HCT116 (cell line): ENCODE measurements around the gene FHIT. TPM values are rescaled to one million over a fixed set of nuclear protein-coding genes. Genes with fewer than 3 reads are reported as not detected.

Experiments
- ATAC-seq: fragments of 200-7000 bp; cut with Tn5 transposase; 2 replicates; pipeline ENCODE4 v1.9.1; 2020; ENCODE audit warnings: mild to moderate bottlenecking, moderate library complexity
- BruUV-seq: library from RNA; stranded (reverse); fragments of 400-500 nt; replicated peaks from 2 replicates; lab custom pipeline; 2021; lab: Mats Ljungman, UMichigan
- CTCF ChIA-PET: fragments of 300-600 bp; sonication (Branson Sonifier 250); formaldehyde crosslinking; loops from one replicate; lab custom pipeline; 2021; ENCODE audit warnings: antibody characterized with exemption; lab: Charles Lee
- POLR2A ChIA-PET: fragments of 300-600, 350-600 bp; sonication (Branson Sonifier 250); formaldehyde crosslinking; loops from one replicate; lab custom pipeline; 2021; ENCODE audit warnings: antibody characterized with exemption; lab: Charles Lee
- RAD21 ChIA-PET, 2 experiments: fragments of 300-600 bp; sonication (Branson Sonifier 250); formaldehyde crosslinking; loops; one replicate each; lab custom pipeline; 2023; ENCODE audit warnings: low total read pairs in 2 of 2; ENCODE audit not compliant: uncharacterized antibody in 2 of 2, unreplicated experiment in 2 of 2, low non-redundant PET in 1 of 2; lab: Charles Lee
- DNase-seq: peaks from one replicate; pipeline ENCODE4 v3.0.0-alpha.2; 2010; ENCODE audit warnings: low read depth, low spot score
- H2AFZ ChIP-seq: fragments of 200-600 bp; shearing (Covaris generic), sonication (generic); 2 replicates; pipeline ENCODE4 v1.6.1; 2017; ENCODE audit warnings: low read depth, mixed run types, mixed read lengths, antibody characterized with exemption, low read length; ENCODE audit not compliant: poor library complexity, severe bottlenecking
- H3K27ac ChIP-seq: 2 replicates; pipeline ENCODE4 v1.5.1; 2012; ENCODE audit warnings: low read depth, low read length
- H3K27me3 ChIP-seq: fragments of 200-600 bp; sonication (generic); 2 replicates; pipeline ENCODE4 v1.6.1; 2016; ENCODE audit warnings: mixed run types, low read length, mixed read lengths; ENCODE audit not compliant: insufficient read depth
- H3K36me3 ChIP-seq, 2 experiments: fragments of 200-500 bp in 1 of 2; fragments of 200-600 bp in 1 of 2; sonication (Bioruptor generic) in 1 of 2; sonication (generic) in 1 of 2; 2 replicates each; pipeline versions ENCODE4 v1.5.1 to v1.6.1; 2014 to 2016; ENCODE audit warnings: low read length in 2 of 2, inconsistent platforms in 1 of 2, mixed read lengths in 1 of 2, mixed run types in 1 of 2; ENCODE audit not compliant: insufficient read depth in 2 of 2, control insufficient read depth in 1 of 2
- H3K4me1 ChIP-seq, 2 experiments: fragments of 200-600 bp in 1 of 2; sonication (generic) in 1 of 2; 2 replicates each; pipeline versions ENCODE4 v1.5.1 to v1.6.1; 2012 to 2017; ENCODE audit warnings: low read length in 2 of 2, inconsistent platforms in 1 of 2, mild to moderate bottlenecking in 1 of 2, mixed read lengths in 1 of 2, mixed run types in 1 of 2, moderate library complexity in 1 of 2; ENCODE audit not compliant: insufficient read depth in 2 of 2, control insufficient read depth in 1 of 2
- H3K4me2 ChIP-seq: fragments of 200-600 bp; sonication (generic); 2 replicates; pipeline ENCODE4 v1.6.1; 2017; ENCODE audit warnings: mixed run types, low read length, mixed read lengths
- H3K4me3 ChIP-seq, 2 experiments: fragments of 200-600 bp in 1 of 2; sonication (generic) in 1 of 2; replicated peaks in 1 of 2; 2 replicates each; pipeline ENCODE4 v1.5.1; 2011 to 2016; ENCODE audit warnings: low read length in 2 of 2, control low read depth in 1 of 2, low read depth in 1 of 2, mild to moderate bottlenecking in 1 of 2, mixed read lengths in 1 of 2, mixed run types in 1 of 2
- H3K79me2 ChIP-seq: fragments of 200-600 bp; sonication (generic); 2 replicates; pipeline ENCODE4 v1.6.1; 2017; ENCODE audit warnings: mild to moderate bottlenecking, mixed run types, low read length, moderate library complexity, mixed read lengths; ENCODE audit not compliant: insufficient read depth
- H3K9ac ChIP-seq: fragments of 200-600 bp; sonication (generic); 2 replicates; pipeline ENCODE4 v1.6.1; 2016; ENCODE audit warnings: low read length, mixed read lengths
- H3K9me2 ChIP-seq: fragments of 200-600 bp; sonication (generic), shearing (Covaris generic); 2 replicates; pipeline ENCODE4 v1.6.1; 2017; ENCODE audit warnings: mixed run types, mild to moderate bottlenecking, moderate library complexity; ENCODE audit not compliant: insufficient read depth
- H3K9me3 ChIP-seq, 2 experiments: fragments of 200-500 bp in 1 of 2; fragments of 200-600 bp in 1 of 2; sonication (Bioruptor generic) in 1 of 2; sonication (generic) in 1 of 2; 2 replicates each; pipeline ENCODE4 v1.6.1; 2014 to 2017; ENCODE audit warnings: low read length in 2 of 2, mixed read lengths in 2 of 2, inconsistent platforms in 1 of 2, low read depth in 1 of 2, mild to moderate bottlenecking in 1 of 2, mixed run types in 1 of 2, moderate library complexity in 1 of 2; ENCODE audit not compliant: control insufficient read depth in 1 of 2, insufficient read depth in 1 of 2
- H4K20me1 ChIP-seq: fragments of 200-600 bp; sonication (generic), shearing (Covaris generic); 2 replicates; pipeline ENCODE4 v1.6.1; 2017; ENCODE audit warnings: mixed run types, mild to moderate bottlenecking, moderate library complexity; ENCODE audit not compliant: insufficient read depth
- ATF3 ChIP-seq: IDR thresholded peaks from 2 replicates; pipeline ENCODE4 v1.6.1; 2012
- CBX3 ChIP-seq: IDR thresholded peaks from 2 replicates; pipeline ENCODE4 v1.6.1; 2012; ENCODE audit warnings: low read depth
- CTCF ChIP-seq, 3 experiments: fragments of 200-600 bp in 1 of 3; sonication (generic) in 1 of 3; IDR thresholded peaks in 2 of 3; conservative IDR thresholded peaks in 1 of 3; 2 replicates each; pipeline ENCODE4 v1.5.1; 2012 to 2017; ENCODE audit warnings: low read depth in 2 of 3, low read length in 2 of 3, antibody characterized with exemption in 1 of 3, borderline replicate concordance in 1 of 3, control low read depth in 1 of 3, mild to moderate bottlenecking in 1 of 3, mixed read lengths in 1 of 3, mixed run types in 1 of 3, moderate library complexity in 1 of 3; ENCODE audit not compliant: insufficient read depth in 1 of 3
- EGR1 ChIP-seq: IDR thresholded peaks from 2 replicates; pipeline ENCODE4 v1.6.1; 2012; ENCODE audit warnings: low read depth
- ELF1 ChIP-seq: IDR thresholded peaks from 2 replicates; pipeline ENCODE4 v1.6.1; 2012; ENCODE audit warnings: low read depth, borderline replicate concordance
- EZH2 ChIP-seq: fragments of 200-600 bp; sonication (generic); IDR thresholded peaks from 2 replicates; pipeline ENCODE4 v1.6.1; 2017; ENCODE audit warnings: antibody characterized with exemption, mixed run types
- JUND ChIP-seq: IDR thresholded peaks from 2 replicates; pipeline ENCODE4 v1.6.1; 2012
- RAD21 ChIP-seq: IDR thresholded peaks from 2 replicates; pipeline ENCODE4 v1.6.1; 2012; ENCODE audit warnings: low read depth, mild to moderate bottlenecking
- ZNF274 ChIP-seq: fragments of 200-500 bp; sonication (Bioruptor generic); IDR thresholded peaks from 2 replicates; pipeline ENCODE4 v1.6.1; 2014; ENCODE audit warnings: mild to moderate bottlenecking, low read depth, low read length, inconsistent platforms
- intact Hi-C: fragments of 100-400 bp; cut with micrococcal nuclease; formaldehyde crosslinking; loops from 2 replicates; pipeline ENCODE4 v1.10.0; 2022
- total RNA-seq: library from RNA; stranded (reverse); gene quantifications from one replicate; pipeline ENCODE4 v1.2.1, GENCODE V29; 2021; ENCODE audit not compliant: unreplicated experiment

FHIT gene
- total RNA-seq, 1 experiment from 2014 or later: 20.1 TPM

- TF ChIP-seq CTCF (IDR thresholded peaks at IDR 0.05 in 2 of 3, conservative IDR thresholded peaks at IDR 0.05 in 1 of 3; ENCODE audit: borderline replicate concordance in 1 of 3, insufficient read depth in 1 of 3, low read depth in 2 of 3, low read length in 2 of 3) (no peak), EZH2 (no peak)
Observed at GRCh38 chr3:60760145-60760544, 491.1 kb downstream of the FHIT start (continued).

GRCh38 chr3:60759439-60759838, 491.8 kb downstream of the FHIT start:
- Histone ChIP-seq H3K9me3 (no peaks in the 10 kb centered on the region), H3K4me1 (no peaks in the 10 kb centered on the region), H3K79me2 (no peaks in the 10 kb centered on the region), H3K27ac (no peak overlapping the region), H2AFZ (no peak overlapping the region), H3K9me2 (no peaks in the 10 kb centered on the region), H3K4me2 (no peak overlapping the region), H3K9ac (no peak overlapping the region), H4K20me1 (no peaks in the 10 kb centered on the region), H3K27me3 (no peaks in the 10 kb centered on the region), H3K4me3 (no peak overlapping the region), H3K36me3 (no peaks in the 10 kb centered on the region)
- intact Hi-C loops: no loop called here
- ChIA-PET POLR2A (no interaction called here), RAD21 (no interaction called here), CTCF (no interaction called here)
- ATAC-seq: no peak
- no peak for TF ChIP-seq ATF3
- TF ChIP-seq RAD21: no peak
- TF ChIP-seq CBX3: no peak
- TF ChIP-seq ELF1: no peak
- no peak for TF ChIP-seq CTCF (IDR thresholded peaks at IDR 0.05 in 2 of 3, conservative IDR thresholded peaks at IDR 0.05 in 1 of 3; ENCODE audit: borderline replicate concordance in 1 of 3, insufficient read depth in 1 of 3, low read depth in 2 of 3, low read length in 2 of 3)
- no peak for TF ChIP-seq EGR1
- TF ChIP-seq JUND: no peak
- no peak for TF ChIP-seq ZNF274
- no peak for DNase-seq
- no TSS peak for BruUV-seq
